ENCODE data around the gene PPP2R1A.

Gene PPP2R1A

DNA sequence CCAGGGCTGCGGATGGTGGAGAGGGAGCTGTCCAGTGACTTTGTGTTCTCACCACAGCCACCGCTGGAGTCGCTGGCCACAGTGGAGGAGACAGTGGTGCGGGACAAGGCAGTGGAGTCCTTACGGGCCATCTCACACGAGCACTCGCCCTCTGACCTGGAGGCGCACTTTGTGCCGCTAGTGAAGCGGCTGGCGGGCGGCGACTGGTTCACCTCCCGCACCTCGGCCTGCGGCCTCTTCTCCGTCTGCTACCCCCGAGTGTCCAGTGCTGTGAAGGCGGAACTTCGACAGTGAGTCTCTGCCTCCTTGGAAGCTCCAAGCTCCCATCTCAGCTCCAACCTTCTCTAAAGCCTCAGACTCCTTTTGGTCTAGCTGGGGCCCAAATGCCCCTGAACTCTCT is 21.4 kb downstream of the PPP2R1A start:
- peaks cover 85% of the 10 kb centered on the region for H3K36me3 ChIP-seq (replicated peaks)
- TF ChIP-seq, protein P1, sequence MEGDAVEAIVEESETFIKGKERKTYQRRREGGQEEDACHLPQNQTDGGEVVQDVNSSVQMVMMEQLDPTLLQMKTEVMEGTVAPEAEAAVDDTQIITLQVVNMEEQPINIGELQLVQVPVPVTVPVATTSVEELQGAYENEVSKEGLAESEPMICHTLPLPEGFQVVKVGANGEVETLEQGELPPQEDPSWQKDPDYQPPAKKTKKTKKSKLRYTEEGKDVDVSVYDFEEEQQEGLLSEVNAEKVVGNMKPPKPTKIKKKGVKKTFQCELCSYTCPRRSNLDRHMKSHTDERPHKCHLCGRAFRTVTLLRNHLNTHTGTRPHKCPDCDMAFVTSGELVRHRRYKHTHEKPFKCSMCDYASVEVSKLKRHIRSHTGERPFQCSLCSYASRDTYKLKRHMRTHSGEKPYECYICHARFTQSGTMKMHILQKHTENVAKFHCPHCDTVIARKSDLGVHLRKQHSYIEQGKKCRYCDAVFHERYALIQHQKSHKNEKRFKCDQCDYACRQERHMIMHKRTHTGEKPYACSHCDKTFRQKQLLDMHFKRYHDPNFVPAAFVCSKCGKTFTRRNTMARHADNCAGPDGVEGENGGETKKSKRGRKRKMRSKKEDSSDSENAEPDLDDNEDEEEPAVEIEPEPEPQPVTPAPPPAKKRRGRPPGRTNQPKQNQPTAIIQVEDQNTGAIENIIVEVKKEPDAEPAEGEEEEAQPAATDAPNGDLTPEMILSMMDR (IDR thresholded peaks at IDR 0.05; ENCODE audit: low read depth, low read length, missing control alignments): no peak
- no peak overlapping the region for H3K4me3 ChIP-seq (ENCODE audit: low read depth, low read length)
- no peak overlapping the region for H3K27ac ChIP-seq
- in situ Hi-C loops (cut with HindIII; ENCODE audit: low pct_ligation_motif_present, low sequenced_read_pairs): no loop called here
- H3K27me3 ChIP-seq (replicated peaks): no peaks in the 10 kb centered on the region
- no peak for DNase-seq

DNA sequence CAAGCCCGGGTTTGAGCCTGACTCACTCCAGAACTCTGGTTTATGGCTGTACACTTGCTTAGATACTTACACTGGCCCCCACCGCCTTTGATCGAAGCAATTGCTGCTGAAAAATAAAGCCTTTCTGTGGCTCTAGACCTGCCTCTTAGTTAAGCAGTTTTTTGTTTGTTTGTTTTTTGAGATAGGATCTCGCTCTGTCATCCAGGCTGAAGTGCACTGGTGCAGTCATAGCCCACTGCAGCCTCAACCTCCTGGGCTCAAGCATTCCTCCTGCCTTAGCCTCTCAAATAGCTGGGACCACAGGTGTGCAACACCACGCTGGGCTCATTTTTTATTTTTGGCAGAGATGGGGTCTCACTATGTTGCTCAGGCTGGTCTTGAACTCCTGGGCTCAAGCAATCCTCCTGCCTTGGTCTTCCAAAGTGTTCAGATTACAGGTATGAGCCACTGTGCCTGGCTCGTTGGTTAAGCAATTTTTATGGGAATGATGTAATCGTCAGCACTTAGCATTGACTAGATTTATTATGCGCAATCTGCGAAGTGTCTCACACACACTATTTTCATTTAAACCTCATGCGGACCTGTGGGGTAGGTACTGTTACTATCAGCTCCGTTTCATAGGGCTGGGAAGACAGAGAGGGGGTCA is 22.2 kb downstream of the PPP2R1A start:
- no peaks in the 10 kb centered on the region for H3K27me3 ChIP-seq (replicated peaks)
- H3K36me3 ChIP-seq (replicated peaks): peaks cover 85% of the 10 kb centered on the region
- TF ChIP-seq, protein P1 (IDR thresholded peaks at IDR 0.05; ENCODE audit: low read depth, low read length, missing control alignments): no peak
- DNase-seq: no peak
- in situ Hi-C loops (cut with HindIII; ENCODE audit: low pct_ligation_motif_present, low sequenced_read_pairs): no loop called here
- H3K4me3 ChIP-seq (ENCODE audit: low read depth, low read length): no peak overlapping the region
- no peak overlapping the region for H3K27ac ChIP-seq

DNA sequence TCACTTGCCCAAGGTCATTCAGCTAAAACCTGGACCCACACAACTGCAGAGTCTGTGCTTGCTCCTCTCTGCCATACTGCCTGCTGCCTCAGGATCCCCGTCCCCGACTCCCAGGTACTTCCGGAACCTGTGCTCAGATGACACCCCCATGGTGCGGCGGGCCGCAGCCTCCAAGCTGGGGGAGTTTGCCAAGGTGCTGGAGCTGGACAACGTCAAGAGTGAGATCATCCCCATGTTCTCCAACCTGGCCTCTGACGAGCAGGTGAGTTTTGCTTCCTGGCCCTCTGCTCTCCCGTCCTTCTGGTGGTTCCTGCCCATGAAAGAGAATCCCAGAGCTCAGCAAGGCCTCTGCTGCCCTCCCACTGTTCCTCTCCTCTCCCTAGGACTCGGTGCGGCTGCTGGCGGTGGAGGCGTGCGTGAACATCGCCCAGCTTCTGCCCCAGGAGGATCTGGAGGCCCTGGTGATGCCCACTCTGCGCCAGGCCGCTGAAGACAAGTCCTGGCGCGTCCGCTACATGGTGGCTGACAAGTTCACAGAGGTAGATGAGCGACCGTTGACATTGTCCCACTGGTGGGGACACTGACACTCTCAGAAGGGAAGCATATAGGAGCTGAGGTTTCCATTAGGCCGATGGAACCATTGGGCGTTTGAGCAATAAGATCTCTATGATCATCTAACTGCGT is 22.9 kb downstream of the PPP2R1A start:
- TF ChIP-seq, protein P1 (IDR thresholded peaks at IDR 0.05; ENCODE audit: low read depth, low read length, missing control alignments): no peak
- in situ Hi-C loops (cut with HindIII; ENCODE audit: low pct_ligation_motif_present, low sequenced_read_pairs): no loop called here
- Histone ChIP-seq H3K27ac (no peak overlapping the region), H3K4me3 (ENCODE audit: low read depth, low read length) (no peak overlapping the region), H3K27me3 (replicated peaks) (no peaks in the 10 kb centered on the region), H3K36me3 (replicated peaks) (peaks cover 85% of the 10 kb centered on the region)
- DNase-seq: no peak

DNA sequence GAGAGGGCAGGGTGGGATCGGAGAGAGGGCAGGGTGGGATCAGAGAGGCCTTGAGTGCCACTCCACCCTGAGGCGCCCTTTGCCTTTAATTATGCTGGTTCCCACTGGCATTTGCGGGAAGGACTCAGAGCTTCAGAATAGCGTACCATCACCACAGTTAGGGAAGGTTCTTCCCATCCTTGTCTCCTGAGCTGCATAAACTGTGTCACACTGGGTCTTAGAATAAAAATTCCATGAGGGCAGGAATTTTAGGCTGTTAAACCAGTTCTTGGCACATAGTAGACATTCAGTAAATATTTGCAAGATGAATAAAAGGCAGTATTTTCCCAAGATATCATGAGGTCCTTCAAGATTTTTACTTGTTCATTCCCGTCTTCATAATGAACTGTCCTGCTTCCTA is 24.4 kb downstream of the PPP2R1A start:
- in situ Hi-C loops (cut with HindIII; ENCODE audit: low pct_ligation_motif_present, low sequenced_read_pairs): no loop called here

DNA sequence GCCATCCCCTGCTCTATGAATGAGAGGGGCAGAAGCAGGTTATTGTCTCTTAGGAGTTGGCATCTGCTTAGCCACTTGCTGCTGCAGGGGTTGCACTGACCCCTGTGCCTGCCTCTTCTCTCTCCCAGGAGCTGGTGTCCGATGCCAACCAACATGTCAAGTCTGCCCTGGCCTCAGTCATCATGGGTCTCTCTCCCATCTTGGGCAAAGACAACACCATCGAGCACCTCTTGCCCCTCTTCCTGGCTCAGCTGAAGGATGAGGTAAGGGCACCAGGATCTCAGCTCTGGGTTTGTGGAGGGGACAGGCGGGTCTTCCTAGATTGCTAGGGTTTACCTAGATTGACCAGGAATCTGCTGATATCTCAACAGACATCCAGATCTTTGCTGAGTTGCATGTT is 26.5 kb downstream of the PPP2R1A start:
- DNase-seq: no peak
- TF ChIP-seq, protein P1 (IDR thresholded peaks at IDR 0.05; ENCODE audit: low read depth, low read length, missing control alignments): no peak
- Histone ChIP-seq H3K4me3 (ENCODE audit: low read depth, low read length) (no peak overlapping the region), H3K27ac (no peak overlapping the region), H3K36me3 (replicated peaks) (peaks cover 97% of the 10 kb centered on the region), H3K27me3 (replicated peaks) (no peaks in the 10 kb centered on the region)
- in situ Hi-C loops (cut with HindIII; ENCODE audit: low pct_ligation_motif_present, low sequenced_read_pairs): no loop called here

More for the DNA sequence above, 24.4 kb downstream of the PPP2R1A start:
- Histone ChIP-seq H3K27ac (no peak overlapping the region), H3K27me3 (replicated peaks) (no peaks in the 10 kb centered on the region), H3K4me3 (ENCODE audit: low read depth, low read length) (no peak overlapping the region), H3K36me3 (replicated peaks) (peaks cover 88% of the 10 kb centered on the region)
- no peak for DNase-seq
- TF ChIP-seq, protein P1 (IDR thresholded peaks at IDR 0.05; ENCODE audit: low read depth, low read length, missing control alignments): no peak
